Activated gamma-delta T cell treated with anti-CD3 and anti-CD28 coated beads, Interleukin-2, amount 50 U/mL, for 16 hours (primary cell): ENCODE data around the gene SULT1A4.
"Not testable (repeated sequence)": the region's sequence is repeated elsewhere in the genome, so short reads cannot be mapped to it uniquely, and the experiment has no call there.

Experiments used
- DNase-seq: peaks from one replicate; pipeline ENCODE4 v3.0.0-alpha.2; 2020; ENCODE audit warnings: low read depth

SULT1A4 gene

DNA sequence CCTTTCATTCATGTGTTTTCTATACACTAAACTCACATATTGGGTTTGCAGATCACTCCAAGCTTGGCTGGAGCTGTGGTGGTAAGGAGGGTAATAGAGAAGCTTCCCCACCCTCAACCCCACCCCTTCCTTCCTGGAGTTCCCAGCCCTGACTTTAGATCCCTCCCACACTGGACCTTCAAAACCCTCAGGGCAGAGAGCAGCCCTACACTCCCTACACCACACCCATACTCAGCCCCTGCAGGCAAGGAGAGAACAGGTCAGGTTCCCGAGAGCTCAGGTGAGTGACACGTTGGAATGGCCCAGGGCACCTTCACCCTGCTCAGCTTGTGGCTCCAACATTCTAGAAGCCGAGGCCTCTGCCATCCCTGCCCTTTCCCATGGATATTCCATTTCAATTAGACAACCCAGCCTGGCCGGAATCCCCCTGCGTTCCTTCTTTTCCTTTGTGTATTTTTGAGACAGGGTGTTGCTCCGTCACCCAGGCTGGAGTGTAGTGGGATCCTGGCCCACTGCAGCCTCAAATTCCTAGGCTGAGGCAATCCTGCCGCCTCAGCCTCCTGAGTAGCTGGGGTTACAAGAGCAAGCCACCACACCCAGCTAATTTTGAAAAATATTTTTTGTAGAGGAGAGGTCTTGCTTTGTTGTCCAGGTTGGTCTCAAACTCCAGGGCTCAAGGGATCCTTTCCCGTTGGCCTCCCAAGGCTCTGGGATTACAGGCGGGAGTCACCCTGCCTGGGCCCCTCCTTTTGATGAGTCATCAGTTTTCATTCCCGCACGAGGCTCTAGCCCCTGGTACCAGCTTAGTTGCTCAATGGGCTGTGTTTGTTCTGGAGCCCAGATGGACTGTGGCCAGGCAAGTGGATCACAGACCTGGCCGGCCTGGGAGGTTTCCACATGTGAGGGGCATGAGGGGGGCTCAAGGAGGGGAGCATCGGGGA, at the start of gene SULT1A4:
Gene SULT1A4, plus strand, starts transcription at position 208 of the 941 bp plus-strand sequence. CDS start 1,473 bp downstream, outside the sequence.
- DNase-seq: not testable (repeated sequence)

GRCh38 chr16:29423587-29423986, 36.1 kb upstream of the SULT1A4 start:
- not testable (repeated sequence) for DNase-seq

DNA sequence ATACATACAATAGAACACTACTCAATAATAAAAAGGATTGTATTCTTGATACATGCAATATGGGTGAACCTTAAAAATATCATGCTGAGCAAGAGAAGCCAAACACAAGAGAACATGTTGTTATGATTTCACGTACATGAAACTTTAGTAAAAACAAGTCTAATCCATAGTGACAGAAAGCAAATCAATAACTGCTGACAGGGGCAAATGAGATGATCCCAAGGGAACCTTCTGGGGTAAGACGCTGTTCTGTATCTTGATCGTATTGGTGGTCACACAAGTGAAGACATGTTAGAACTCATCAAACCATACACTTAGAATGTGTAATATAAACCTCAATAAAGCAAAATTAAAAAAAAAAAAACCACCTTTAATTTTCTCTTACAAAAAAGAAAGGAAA, 34.3 kb upstream of the SULT1A4 start:
- DNase-seq: not testable (repeated sequence)

DNA sequence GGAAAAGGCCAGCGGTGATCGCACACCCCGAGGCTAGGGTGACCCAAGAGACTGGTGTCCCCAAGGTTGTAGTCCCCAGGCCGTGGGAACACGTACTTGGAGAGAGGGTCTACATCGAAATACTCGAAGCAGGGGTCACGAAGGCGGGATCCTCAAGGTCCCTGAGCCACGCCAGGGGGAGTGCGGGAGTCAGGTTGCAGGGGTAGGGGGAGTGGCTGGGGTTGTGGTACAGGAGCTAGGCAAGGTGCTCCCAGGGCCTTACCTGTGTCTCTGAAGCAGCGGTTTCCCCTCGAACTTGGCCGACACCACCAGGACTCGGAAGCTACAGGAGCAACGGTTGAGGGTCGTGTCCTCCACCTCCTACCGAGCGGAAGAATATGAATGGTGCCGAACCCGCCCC, 6.0 kb upstream of the SULT1A4 start:
- DNase-seq: not testable (repeated sequence)

- DNase-seq: not testable (repeated sequence)
Observed at GRCh38 chr16:29454269-29454668, 5.4 kb upstream of the SULT1A4 start, which contains the start of the genes BOLA2 and SLX1B. Gene BOLA2 (minus strand): TSS chr16:29454351. CDS start chr16:29454253, 98 bp downstream. Gene SLX1B (plus strand): TSS chr16:29454533.

GRCh38 chr16:29454828-29455227, 4.9 kb upstream of the SULT1A4 start:
- not testable (repeated sequence) for DNase-seq

DNA sequence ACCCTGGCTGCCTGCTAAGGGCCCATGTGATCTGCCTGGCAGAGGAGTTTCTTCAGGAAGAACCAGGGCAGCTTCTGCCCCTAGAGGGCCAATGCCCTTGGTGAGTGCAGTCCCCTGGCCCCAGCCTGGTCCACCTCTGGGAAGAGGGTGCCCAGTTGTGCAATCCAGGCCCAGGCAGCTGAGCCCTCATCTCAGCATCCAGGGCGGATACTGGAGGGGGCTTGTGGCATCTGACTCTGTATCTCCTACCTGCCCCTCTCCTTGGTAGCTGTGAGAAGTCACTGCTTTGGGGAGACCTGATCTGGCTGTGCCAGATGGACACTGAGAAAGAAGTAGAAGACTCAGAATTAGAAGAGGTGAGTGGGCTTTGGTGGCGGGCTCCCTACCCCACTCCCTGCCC, 2.1 kb upstream of the SULT1A4 start:
- not testable (repeated sequence) for DNase-seq

DNA sequence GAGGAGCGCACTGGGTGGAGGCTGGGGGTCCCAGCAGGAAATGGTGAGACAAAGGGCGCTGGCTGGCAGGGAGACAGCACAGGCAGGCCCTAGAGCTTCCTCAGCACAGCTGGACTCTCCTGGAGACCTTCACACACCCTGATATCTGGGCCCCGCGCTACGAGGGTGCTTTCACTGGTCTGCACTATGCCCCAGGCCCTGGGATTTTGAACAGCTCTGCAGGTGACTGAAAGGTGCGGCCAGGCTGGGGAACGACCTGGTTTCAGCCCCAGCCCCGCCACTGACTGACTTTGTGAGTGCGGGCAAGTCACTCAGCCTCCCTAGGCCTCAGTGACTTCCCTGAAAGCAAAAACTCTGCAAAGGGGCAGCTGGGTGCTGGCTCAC, 926 bp downstream of the SULT1A4 start:
- DNase-seq: not testable (repeated sequence)

GRCh38 chr16:29465985-29466824, 6.5 kb downstream of the SULT1A4 start:
- DNase-seq: not testable (repeated sequence)

DNA sequence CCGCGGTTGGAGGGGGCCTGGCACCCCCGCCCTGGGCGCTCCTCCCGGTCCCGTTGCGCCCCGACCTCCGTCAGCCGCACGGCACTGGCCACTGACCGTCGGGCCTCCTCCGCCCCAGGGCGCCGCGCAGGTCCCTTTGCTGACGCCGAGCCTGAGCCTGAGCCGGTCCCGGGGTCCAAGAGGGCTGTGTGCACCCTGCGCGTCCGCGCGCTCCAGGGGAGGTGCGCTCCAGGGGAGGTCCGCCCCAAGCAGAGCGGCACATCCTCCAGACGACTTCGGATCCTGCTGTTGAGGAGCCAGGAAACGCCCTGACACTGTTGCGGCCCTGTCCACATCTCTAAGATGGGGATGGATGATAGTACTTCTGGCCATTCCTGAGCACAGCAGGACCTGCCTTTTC, 7.2 kb downstream of the SULT1A4 start:
- not testable (repeated sequence) for DNase-seq

GRCh38 chr16:29467654-29468366, 8.1 kb downstream of the SULT1A4 start:
- DNase-seq: not testable (repeated sequence)

- peak; percentile 0 for DNase-seq
Observed at GRCh38 chr16:29469660-29470059, 9.9 kb downstream of the SULT1A4 start.

- not testable (repeated sequence) for DNase-seq
Observed at GRCh38 chr16:29472065-29472464, 12.4 kb downstream of the SULT1A4 start.

- not testable (repeated sequence) for DNase-seq
Observed at GRCh38 chr16:29482276-29482675, 22.6 kb downstream of the SULT1A4 start.

- DNase-seq: not testable (repeated sequence)
Observed at GRCh38 chr16:29506308-29506707, 46.6 kb downstream of the SULT1A4 start, which contains the start of gene NPIPB12. Gene NPIPB12 (minus strand): TSS chr16:29506408.
